K562 (cell line): ENCODE measurements around the gene SND1. TPM values are rescaled to one million over a fixed set of nuclear protein-coding genes. Genes with fewer than 3 reads are reported as not detected.

Source experiments
- FOXM1 ChIP-seq, 2 experiments: fragments of 450-650 bp in 1 of 2; sonication (generic) in 1 of 2; formaldehyde crosslinking in 1 of 2; IDR thresholded peaks; 2 replicates each; pipeline versions ENCODE4 v1.6.1 to v1.9.0; 2017 to 2022; ENCODE audit warnings: low read depth in 2 of 2, mild to moderate bottlenecking in 2 of 2, missing genetic modification reagents in 1 of 2, moderate library complexity in 1 of 2
- MTA1 ChIP-seq: fragments of 450-650 bp; IDR thresholded peaks from 2 replicates; pipeline ENCODE4 v1.6.1; 2017; ENCODE audit warnings: borderline replicate concordance
- PML ChIP-seq: IDR thresholded peaks from 2 replicates; pipeline ENCODE4 v1.6.1; 2012; ENCODE audit warnings: low read length, inconsistent platforms
- RBM22 ChIP-seq: fragments of 200-400 bp; formaldehyde crosslinking; IDR thresholded peaks from 2 replicates; pipeline ENCODE4 v1.6.1; 2018; ENCODE audit warnings: low read length, low read depth; ENCODE audit not compliant: poor library complexity, severe bottlenecking
- RCOR1 ChIP-seq, 2 experiments: IDR thresholded peaks; 2 replicates each; pipeline ENCODE4 v1.6.1; 2012; ENCODE audit warnings: low read depth in 2 of 2, low read length in 2 of 2, borderline replicate concordance in 1 of 2, improper control_type of control experiment in 1 of 2
- SOX6 ChIP-seq: fragments of 450-650 bp; IDR thresholded peaks from 2 replicates; pipeline ENCODE4 v1.6.1; 2014; ENCODE audit warnings: mild to moderate bottlenecking
- TARDBP ChIP-seq: fragments of 450-650 bp; IDR thresholded peaks from 2 replicates; pipeline ENCODE4 v1.6.1; 2016
- TEAD4 ChIP-seq, 2 experiments: sonication (generic) in 1 of 2; formaldehyde crosslinking in 1 of 2; IDR thresholded peaks; 2 replicates each; pipeline versions ENCODE4 v1.6.1 to v1.8.0; 2012 to 2022; ENCODE audit warnings: borderline replicate concordance in 1 of 2, inconsistent platforms in 1 of 2, low read length in 1 of 2, mild to moderate bottlenecking in 1 of 2, missing genetic modification reagents in 1 of 2
- ZNF175 ChIP-seq: fragments of 200-800 bp; sonication (Bioruptor generic); IDR thresholded peaks from 2 replicates; pipeline ENCODE4 v1.6.1; 2016; ENCODE audit warnings: low read depth, mild to moderate bottlenecking, missing genetic modification characterization, missing compliant biosample characterization
- polyA plus RNA-seq, 8 experiments: library from polyadenylated mRNA; depleted of rRNA in 4 of 8; stranded (reverse) in 5 of 8; unstranded in 3 of 8; fragments of >200 nt; fragmentation: Nextera tagmentation in 2 of 8; fragmentation: Illumina TruSeq in 1 of 8; extraction: Ambion mirVana in 2 of 8; extraction: Trizol in 1 of 8; gene quantifications; 2 replicates each; pipeline versions ENCODE4 v1.2.1 to v1.2.3, GENCODE V29; 2011 to 2014; ENCODE audit warnings: inconsistent platforms in 1 of 8, missing spikeins in 1 of 8
- total RNA-seq, 7 experiments: library from RNA; depleted of rRNA in 6 of 7; stranded (reverse); fragments of >200 nt in 6 of 7; fragmentation: Illumina TruSeq in 2 of 7; extraction: Trizol in 2 of 7; gene quantifications; 2 replicates each; pipeline versions ENCODE4 v1.2.1 to v1.2.3, GENCODE V29; 2011 to 2021; ENCODE audit warnings: low replicate concordance in 1 of 7
- TF ChIP-seq, protein P1 (sequence below), 2 experiments: fragments of 450-650 bp in 1 of 2; sonication (generic) in 1 of 2; formaldehyde crosslinking in 1 of 2; IDR thresholded peaks; 2 replicates each; pipeline versions ENCODE4 v1.7.1 to v1.9.0; 2016 to 2022; ENCODE audit warnings: inconsistent platforms in 1 of 2, mild to moderate bottlenecking in 1 of 2, missing genetic modification reagents in 1 of 2
- TF ChIP-seq, protein P2 (sequence below): fragments of 450-650 bp; IDR thresholded peaks from 2 replicates; pipeline ENCODE4 v1.6.1; 2016; ENCODE audit warnings: antibody characterized with exemption
- TF ChIP-seq, protein P3 (sequence below), 2 experiments: fragments of 450-650 bp in 1 of 2; sonication (generic) in 1 of 2; formaldehyde crosslinking in 1 of 2; IDR thresholded peaks in 1 of 2; conservative IDR thresholded peaks in 1 of 2; 2 replicates each; pipeline versions ENCODE4 v1.6.1 to v1.8.1; 2016 to 2023; ENCODE audit warnings: mild to moderate bottlenecking in 2 of 2, moderate library complexity in 2 of 2, inconsistent platforms in 1 of 2, missing genetic modification reagents in 1 of 2

Gene SND1
- total and polyA plus RNA-seq, 9 of the 15 experiments (the other 6 are each of a cell fraction or from before 2014, with no cell fraction given): 46.5 to 307 (median 191) TPM

DNA sequence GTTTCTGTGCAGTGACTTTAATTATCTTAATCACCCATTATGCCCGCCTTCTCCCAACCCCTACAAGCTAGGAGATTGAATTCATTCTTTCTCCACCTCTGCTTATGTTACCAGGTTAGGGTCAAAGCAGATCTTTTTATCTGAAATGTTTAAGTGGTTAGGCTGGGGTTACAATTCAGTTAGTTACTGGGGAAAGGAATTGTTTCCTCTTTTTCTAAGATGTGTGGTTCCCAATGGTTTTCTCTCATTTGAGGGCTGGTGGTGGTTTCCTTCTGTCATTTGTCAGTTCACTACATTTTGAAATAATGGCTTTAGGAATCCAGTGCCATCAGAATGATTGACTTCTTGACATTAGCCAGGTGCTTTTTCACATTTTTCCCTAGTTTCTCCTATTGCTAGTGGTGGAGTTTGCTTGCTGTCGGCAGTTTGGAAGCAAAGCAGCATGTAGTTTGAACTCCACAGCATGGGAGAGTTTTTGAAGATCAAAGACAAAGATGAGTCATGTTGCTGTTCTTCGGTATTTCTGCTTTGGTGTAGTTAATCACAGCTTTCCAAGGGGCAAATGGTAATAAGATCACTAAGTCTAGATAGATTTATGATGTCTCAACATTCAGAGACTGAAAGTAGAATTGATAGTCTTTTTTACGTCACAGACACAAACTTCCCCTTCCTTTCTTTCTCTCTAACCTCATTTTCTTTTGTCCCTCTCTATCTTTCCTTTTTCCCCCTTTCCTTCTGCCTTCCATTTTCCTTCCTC lies 168.2 kb downstream of the SND1 start (continued):
- TF ChIP-seq, protein P1, sequence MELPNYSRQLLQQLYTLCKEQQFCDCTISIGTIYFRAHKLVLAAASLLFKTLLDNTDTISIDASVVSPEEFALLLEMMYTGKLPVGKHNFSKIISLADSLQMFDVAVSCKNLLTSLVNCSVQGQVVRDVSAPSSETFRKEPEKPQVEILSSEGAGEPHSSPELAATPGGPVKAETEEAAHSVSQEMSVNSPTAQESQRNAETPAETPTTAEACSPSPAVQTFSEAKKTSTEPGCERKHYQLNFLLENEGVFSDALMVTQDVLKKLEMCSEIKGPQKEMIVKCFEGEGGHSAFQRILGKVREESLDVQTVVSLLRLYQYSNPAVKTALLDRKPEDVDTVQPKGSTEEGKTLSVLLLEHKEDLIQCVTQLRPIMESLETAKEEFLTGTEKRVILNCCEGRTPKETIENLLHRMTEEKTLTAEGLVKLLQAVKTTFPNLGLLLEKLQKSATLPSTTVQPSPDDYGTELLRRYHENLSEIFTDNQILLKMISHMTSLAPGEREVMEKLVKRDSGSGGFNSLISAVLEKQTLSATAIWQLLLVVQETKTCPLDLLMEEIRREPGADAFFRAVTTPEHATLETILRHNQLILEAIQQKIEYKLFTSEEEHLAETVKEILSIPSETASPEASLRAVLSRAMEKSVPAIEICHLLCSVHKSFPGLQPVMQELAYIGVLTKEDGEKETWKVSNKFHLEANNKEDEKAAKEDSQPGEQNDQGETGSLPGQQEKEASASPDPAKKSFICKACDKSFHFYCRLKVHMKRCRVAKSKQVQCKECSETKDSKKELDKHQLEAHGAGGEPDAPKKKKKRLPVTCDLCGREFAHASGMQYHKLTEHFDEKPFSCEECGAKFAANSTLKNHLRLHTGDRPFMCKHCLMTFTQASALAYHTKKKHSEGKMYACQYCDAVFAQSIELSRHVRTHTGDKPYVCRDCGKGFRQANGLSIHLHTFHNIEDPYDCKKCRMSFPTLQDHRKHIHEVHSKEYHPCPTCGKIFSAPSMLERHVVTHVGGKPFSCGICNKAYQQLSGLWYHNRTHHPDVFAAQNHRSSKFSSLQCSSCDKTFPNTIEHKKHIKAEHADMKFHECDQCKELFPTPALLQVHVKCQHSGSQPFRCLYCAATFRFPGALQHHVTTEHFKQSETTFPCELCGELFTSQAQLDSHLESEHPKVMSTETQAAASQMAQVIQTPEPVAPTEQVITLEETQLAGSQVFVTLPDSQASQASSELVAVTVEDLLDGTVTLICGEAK (IDR thresholded peaks at IDR 0.05): peak; percentile 44; the same call in 1 of the 2 replicates
- TF ChIP-seq, protein P1 (CRISPR knock-in tag; IDR thresholded peaks at IDR 0.05): no peak
- TF ChIP-seq, protein P2, sequence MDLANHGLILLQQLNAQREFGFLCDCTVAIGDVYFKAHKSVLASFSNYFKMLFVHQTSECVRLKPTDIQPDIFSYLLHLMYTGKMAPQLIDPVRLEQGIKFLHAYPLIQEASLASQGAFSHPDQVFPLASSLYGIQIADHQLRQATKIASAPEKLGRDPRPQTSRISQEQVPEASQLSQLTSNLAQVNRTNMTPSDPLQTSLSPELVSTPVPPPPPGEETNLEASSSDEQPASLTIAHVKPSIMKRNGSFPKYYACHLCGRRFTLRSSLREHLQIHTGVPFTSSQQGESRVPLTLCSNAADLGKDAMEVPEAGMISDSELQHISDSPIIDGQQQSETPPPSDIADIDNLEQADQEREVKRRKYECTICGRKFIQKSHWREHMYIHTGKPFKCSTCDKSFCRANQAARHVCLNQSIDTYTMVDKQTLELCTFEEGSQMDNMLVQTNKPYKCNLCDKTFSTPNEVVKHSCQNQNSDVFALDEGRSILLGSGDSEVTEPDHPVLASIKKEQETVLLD: no peak
- TF ChIP-seq SOX6 (peak; percentile 58), FOXM1 (IDR thresholded peaks at IDR 0.05; ENCODE audit: low read depth) (peak; percentile 32; the same call in 1 of the 2 replicates), FOXM1 (CRISPR knock-in tag; IDR thresholded peaks at IDR 0.05; ENCODE audit: low read depth) (no peak), RBM22 (peak; percentile 68), TEAD4 (IDR thresholded peaks at IDR 0.05; ENCODE audit: low read length) (peak; percentile 45; the same call in 1 of the 2 replicates), TEAD4 (CRISPR knock-in tag; IDR thresholded peaks at IDR 0.05; ENCODE audit: borderline replicate concordance) (no peak), RCOR1 (IDR thresholded peaks at IDR 0.05; ENCODE audit: borderline replicate concordance in 1 of 2, low read depth in 2 of 2, low read length in 2 of 2) (peak in 1 of 2 experiments; percentile 81; a peak in 2 of 4 replicates), PML (0 out of 2 replicates have a peak, but pooled peaks have one; percentile 16), MTA1 (peak; percentile 67; the same call in 1 of the 2 replicates), ZNF175 (CRISPR knock-in tag) (peak; percentile 91; the same call in 1 of the 2 replicates), TARDBP (no peak)
- TF ChIP-seq, protein P3, sequence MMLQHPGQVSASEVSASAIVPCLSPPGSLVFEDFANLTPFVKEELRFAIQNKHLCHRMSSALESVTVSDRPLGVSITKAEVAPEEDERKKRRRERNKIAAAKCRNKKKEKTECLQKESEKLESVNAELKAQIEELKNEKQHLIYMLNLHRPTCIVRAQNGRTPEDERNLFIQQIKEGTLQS (IDR thresholded peaks at IDR 0.05): peak; percentile 92
- TF ChIP-seq, protein P3 (CRISPR knock-in tag; conservative IDR thresholded peaks at IDR 0.05): peak; percentile 37; the same call in 1 of the 2 replicates
